ENCODE measurements around the gene DLL4.

DLL4 gene

GRCh38 chr15:40901053-40901443 lies 28.1 kb upstream of the DLL4 start:
- TF ChIP-seq CTCF (IDR thresholded peaks at IDR 0.05), result no peak

- no peak for TF ChIP-seq CTCF (IDR thresholded peaks at IDR 0.05)
Measured at GRCh38 chr15:40902605-40903561, 26.3 kb upstream of the DLL4 start.

GRCh38 chr15:40904552-40905201 lies 24.5 kb upstream of the DLL4 start:
- TF ChIP-seq CTCF (IDR thresholded peaks at IDR 0.05), result no peak

- TF ChIP-seq CTCF (IDR thresholded peaks at IDR 0.05), result peak; percentile 69
Measured at GRCh38 chr15:40906091-40906990, 22.8 kb upstream of the DLL4 start.

- no peak for TF ChIP-seq CTCF (IDR thresholded peaks at IDR 0.05)
Measured at GRCh38 chr15:40906991-40907802, 21.9 kb upstream of the DLL4 start.

- no peak for TF ChIP-seq CTCF (IDR thresholded peaks at IDR 0.05)
Measured at GRCh38 chr15:40908095-40908494, 21.0 kb upstream of the DLL4 start.

Measured in LNCAP (cell line).